GM23338 (cell line): ENCODE measurements around the gene ADSS1. TPM values are rescaled to one million over a fixed set of nuclear protein-coding genes. Genes with fewer than 3 reads are reported as not detected.

Experiments
- ATAC-seq: fragments of 200-7000 bp; cut with Tn5 transposase; 3 replicates; pipeline ENCODE4 v1.9.1; 2020
- DNase-seq: peaks from one replicate; pipeline ENCODE4 v3.0.0-alpha.2; 2015; ENCODE audit warnings: low spot score
- H2AFZ ChIP-seq: fragments of 200-600 bp; sonication (generic); 2 replicates; pipeline ENCODE4 v1.8.0; 2016; ENCODE audit warnings: antibody characterized with exemption, mild to moderate bottlenecking, moderate library complexity
- H3F3A ChIP-seq: fragments of 200-600 bp; sonication (generic); replicated peaks from 2 replicates; pipeline ENCODE4 v1.8.0; 2017; ENCODE audit warnings: antibody characterized with exemption, mixed run types, low read depth
- H3K27ac ChIP-seq: fragments of 200-600 bp; sonication (generic); 2 replicates; pipeline ENCODE4 v1.6.1; 2016; ENCODE audit warnings: low read depth
- H3K27me3 ChIP-seq: fragments of 200-600 bp; sonication (generic); 2 replicates; pipeline ENCODE4 v1.8.0; 2016; ENCODE audit warnings: mild to moderate bottlenecking, mixed run types, moderate library complexity; ENCODE audit not compliant: insufficient read depth
- H3K36me3 ChIP-seq: fragments of 200-600 bp; sonication (generic); 2 replicates; pipeline ENCODE4 v1.8.0; 2016; ENCODE audit warnings: mild to moderate bottlenecking; ENCODE audit not compliant: insufficient read depth
- H3K4me1 ChIP-seq: fragments of 200-600 bp; sonication (generic); 2 replicates; pipeline ENCODE4 v1.8.0; 2016; ENCODE audit warnings: mild to moderate bottlenecking, moderate library complexity; ENCODE audit not compliant: insufficient read depth
- H3K4me2 ChIP-seq: fragments of 200-600 bp; sonication (generic); 2 replicates; pipeline ENCODE4 v1.7.1; 2017; ENCODE audit warnings: mixed run types
- H3K4me3 ChIP-seq: fragments of 200-600 bp; sonication (generic); 2 replicates; pipeline ENCODE4 v1.6.1; 2016; ENCODE audit warnings: mixed run types
- H3K79me2 ChIP-seq: fragments of 200-600 bp; sonication (generic); replicated peaks from 2 replicates; pipeline ENCODE4 v1.8.0; 2017; ENCODE audit warnings: mild to moderate bottlenecking; ENCODE audit not compliant: insufficient read depth
- H3K9me2 ChIP-seq: fragments of 200-600 bp; sonication (generic); 2 replicates; pipeline ENCODE4 v1.8.0; 2017; ENCODE audit not compliant: insufficient read depth
- H4K20me1 ChIP-seq: fragments of 200-600 bp; sonication (generic); replicated peaks from 2 replicates; pipeline ENCODE4 v1.8.0; 2017; ENCODE audit warnings: mild to moderate bottlenecking; ENCODE audit not compliant: insufficient read depth
- H3K27ac Mint-ChIP-seq: 2 replicates; pipeline ENCODE4 v1.8.0; 2020; ENCODE audit warnings: inconsistent platforms, mild to moderate bottlenecking, moderate library complexity, mixed read lengths
- H3K27me3 Mint-ChIP-seq: 3 replicates; pipeline ENCODE4 v1.8.0; 2022; ENCODE audit warnings: low read depth, mild to moderate bottlenecking, moderate library complexity, mixed read lengths, inconsistent platforms; ENCODE audit not compliant: insufficient read depth, poor library complexity
- H3K36me3 Mint-ChIP-seq: 3 replicates; pipeline ENCODE4 v1.8.0; 2021; ENCODE audit warnings: low read depth, mild to moderate bottlenecking, inconsistent platforms, moderate library complexity, mixed read lengths
- H3K4me1 Mint-ChIP-seq: 3 replicates; pipeline ENCODE4 v1.8.0; 2020; ENCODE audit warnings: mild to moderate bottlenecking, inconsistent platforms, mixed read lengths
- H3K4me3 Mint-ChIP-seq: 3 replicates; pipeline ENCODE4 v1.8.0; 2021; ENCODE audit warnings: moderate library complexity, mild to moderate bottlenecking, inconsistent platforms, mixed read lengths
- H3K9me3 Mint-ChIP-seq: 3 replicates; pipeline ENCODE4 v1.8.0; 2020; ENCODE audit warnings: moderate library complexity, mild to moderate bottlenecking, inconsistent platforms, mixed read lengths
- polyA plus RNA-seq: library from polyadenylated mRNA; unstranded; fragments of >200 nt; fragmentation: Nextera tagmentation; extraction: Ambion mirVana; gene quantifications from 2 replicates; pipeline ENCODE4 v1.2.1, GENCODE V29; 2016
- total RNA-seq: library from RNA; depleted of rRNA; stranded (reverse); fragments of >200 nt; shearing (Covaris generic); gene quantifications from 2 replicates; pipeline ENCODE4 v1.2.3, GENCODE V29; 2014
- TF ChIP-seq, protein P1 (sequence below), 2 experiments: fragments of 200-600 bp in 1 of 2; sonication (generic) in 1 of 2; conservative IDR thresholded peaks; 2 replicates each; pipeline versions ENCODE4 v1.5.1 to v1.6.1; 2016 to 2017; ENCODE audit warnings: antibody characterized with exemption in 2 of 2, low read depth in 2 of 2, mild to moderate bottlenecking in 2 of 2, moderate library complexity in 1 of 2
- TF ChIP-seq, protein P2 (sequence below): fragments of 250-450 bp; sonication (Bioruptor Pico); IDR thresholded peaks from 2 replicates; pipeline ENCODE4 v1.5.0; 2020; ENCODE audit warnings: mild to moderate bottlenecking, moderate library complexity

ADSS1 gene
- total and polyA plus RNA-seq, 2 experiments from 2014 or later, result 9.5 to 11.6 TPM

DNA sequence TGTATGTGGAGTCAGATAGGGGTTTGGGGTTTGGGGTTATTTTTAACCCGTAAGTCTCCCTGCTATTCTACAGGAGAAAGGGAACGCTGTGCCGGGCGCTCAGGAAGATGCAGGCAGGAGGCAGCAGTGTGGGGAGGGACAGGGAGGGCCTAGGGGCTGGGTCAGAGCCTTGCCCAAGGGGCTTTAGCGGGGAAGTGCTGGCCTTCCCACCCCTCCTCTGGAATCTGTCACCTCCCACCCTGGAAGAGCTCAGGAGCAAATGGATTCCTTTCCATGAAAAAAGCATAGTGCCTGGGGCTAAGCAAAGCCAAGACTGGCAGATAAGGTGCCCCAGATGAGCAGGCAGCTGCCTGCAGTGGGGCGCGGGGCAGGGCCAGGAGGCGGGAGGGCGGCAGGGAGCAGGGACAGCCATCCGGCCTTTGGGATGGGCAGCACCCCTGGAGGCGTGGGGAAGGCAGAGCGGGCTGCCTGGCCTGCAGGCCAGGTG is 41.9 kb upstream of the ADSS1 start:
- H3K4me1 ChIP-seq, result peaks cover 47% of the 10 kb centered on the region
- Mint-ChIP-seq H3K27me3 (peaks cover 31% of the 10 kb centered on the region), H3K9me3 (no peaks in the 10 kb centered on the region), H3K4me3 (peak overlapping the region; percentile 62), H3K27ac (peak overlapping the region; percentile 81), H3K4me1 (peaks cover 55% of the 10 kb centered on the region), H3K36me3 (no peaks in the 10 kb centered on the region; the same call in 2 of the 3 replicates)
- TF ChIP-seq, protein P1, sequence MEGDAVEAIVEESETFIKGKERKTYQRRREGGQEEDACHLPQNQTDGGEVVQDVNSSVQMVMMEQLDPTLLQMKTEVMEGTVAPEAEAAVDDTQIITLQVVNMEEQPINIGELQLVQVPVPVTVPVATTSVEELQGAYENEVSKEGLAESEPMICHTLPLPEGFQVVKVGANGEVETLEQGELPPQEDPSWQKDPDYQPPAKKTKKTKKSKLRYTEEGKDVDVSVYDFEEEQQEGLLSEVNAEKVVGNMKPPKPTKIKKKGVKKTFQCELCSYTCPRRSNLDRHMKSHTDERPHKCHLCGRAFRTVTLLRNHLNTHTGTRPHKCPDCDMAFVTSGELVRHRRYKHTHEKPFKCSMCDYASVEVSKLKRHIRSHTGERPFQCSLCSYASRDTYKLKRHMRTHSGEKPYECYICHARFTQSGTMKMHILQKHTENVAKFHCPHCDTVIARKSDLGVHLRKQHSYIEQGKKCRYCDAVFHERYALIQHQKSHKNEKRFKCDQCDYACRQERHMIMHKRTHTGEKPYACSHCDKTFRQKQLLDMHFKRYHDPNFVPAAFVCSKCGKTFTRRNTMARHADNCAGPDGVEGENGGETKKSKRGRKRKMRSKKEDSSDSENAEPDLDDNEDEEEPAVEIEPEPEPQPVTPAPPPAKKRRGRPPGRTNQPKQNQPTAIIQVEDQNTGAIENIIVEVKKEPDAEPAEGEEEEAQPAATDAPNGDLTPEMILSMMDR (conservative IDR thresholded peaks at IDR 0.05; ENCODE audit: low read depth in 2 of 2), result peak in 1 of 2 experiments; percentile 18; a peak in 2 of 4 replicates
- TF ChIP-seq, protein P2, sequence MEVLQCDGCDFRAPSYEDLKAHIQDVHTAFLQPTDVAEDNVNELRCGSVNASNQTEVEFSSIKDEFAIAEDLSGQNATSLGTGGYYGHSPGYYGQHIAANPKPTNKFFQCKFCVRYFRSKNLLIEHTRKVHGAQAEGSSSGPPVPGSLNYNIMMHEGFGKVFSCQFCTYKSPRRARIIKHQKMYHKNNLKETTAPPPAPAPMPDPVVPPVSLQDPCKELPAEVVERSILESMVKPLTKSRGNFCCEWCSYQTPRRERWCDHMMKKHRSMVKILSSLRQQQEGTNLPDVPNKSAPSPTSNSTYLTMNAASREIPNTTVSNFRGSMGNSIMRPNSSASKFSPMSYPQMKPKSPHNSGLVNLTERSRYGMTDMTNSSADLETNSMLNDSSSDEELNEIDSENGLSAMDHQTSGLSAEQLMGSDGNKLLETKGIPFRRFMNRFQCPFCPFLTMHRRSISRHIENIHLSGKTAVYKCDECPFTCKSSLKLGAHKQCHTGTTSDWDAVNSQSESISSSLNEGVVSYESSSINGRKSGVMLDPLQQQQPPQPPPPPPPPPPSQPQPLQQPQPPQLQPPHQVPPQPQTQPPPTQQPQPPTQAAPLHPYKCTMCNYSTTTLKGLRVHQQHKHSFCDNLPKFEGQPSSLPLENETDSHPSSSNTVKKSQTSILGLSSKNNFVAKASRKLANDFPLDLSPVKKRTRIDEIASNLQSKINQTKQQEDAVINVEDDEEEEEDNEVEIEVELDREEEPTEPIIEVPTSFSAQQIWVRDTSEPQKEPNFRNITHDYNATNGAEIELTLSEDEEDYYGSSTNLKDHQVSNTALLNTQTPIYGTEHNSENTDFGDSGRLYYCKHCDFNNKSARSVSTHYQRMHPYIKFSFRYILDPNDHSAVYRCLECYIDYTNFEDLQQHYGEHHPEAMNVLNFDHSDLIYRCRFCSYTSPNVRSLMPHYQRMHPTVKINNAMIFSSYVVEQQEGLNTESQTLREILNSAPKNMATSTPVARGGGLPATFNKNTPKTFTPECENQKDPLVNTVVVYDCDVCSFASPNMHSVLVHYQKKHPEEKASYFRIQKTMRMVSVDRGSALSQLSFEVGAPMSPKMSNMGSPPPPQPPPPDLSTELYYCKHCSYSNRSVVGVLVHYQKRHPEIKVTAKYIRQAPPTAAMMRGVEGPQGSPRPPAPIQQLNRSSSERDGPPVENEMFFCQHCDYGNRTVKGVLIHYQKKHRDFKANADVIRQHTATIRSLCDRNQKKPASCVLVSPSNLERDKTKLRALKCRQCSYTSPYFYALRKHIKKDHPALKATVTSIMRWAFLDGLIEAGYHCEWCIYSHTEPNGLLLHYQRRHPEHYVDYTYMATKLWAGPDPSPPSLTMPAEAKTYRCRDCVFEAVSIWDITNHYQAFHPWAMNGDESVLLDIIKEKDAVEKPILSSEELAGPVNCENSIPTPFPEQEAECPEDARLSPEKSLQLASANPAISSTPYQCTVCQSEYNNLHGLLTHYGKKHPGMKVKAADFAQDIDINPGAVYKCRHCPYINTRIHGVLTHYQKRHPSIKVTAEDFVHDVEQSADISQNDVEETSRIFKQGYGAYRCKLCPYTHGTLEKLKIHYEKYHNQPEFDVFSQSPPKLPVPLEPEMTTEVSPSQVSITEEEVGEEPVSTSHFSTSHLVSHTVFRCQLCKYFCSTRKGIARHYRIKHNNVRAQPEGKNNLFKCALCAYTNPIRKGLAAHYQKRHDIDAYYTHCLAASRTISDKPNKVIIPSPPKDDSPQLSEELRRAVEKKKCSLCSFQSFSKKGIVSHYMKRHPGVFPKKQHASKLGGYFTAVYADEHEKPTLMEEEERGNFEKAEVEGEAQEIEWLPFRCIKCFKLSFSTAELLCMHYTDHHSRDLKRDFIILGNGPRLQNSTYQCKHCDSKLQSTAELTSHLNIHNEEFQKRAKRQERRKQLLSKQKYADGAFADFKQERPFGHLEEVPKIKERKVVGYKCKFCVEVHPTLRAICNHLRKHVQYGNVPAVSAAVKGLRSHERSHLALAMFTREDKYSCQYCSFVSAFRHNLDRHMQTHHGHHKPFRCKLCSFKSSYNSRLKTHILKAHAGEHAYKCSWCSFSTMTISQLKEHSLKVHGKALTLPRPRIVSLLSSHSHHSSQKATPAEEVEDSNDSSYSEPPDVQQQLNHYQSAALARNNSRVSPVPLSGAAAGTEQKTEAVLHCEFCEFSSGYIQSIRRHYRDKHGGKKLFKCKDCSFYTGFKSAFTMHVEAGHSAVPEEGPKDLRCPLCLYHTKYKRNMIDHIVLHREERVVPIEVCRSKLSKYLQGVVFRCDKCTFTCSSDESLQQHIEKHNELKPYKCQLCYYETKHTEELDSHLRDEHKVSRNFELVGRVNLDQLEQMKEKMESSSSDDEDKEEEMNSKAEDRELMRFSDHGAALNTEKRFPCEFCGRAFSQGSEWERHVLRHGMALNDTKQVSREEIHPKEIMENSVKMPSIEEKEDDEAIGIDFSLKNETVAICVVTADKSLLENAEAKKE (CRISPR knock-in tag), result no peak
- H4K20me1 ChIP-seq, result no peaks in the 10 kb centered on the region
- H3K4me2 ChIP-seq, result peak overlapping the region; percentile 78
- H3K27me3 ChIP-seq, result no peaks in the 10 kb centered on the region
- peak; percentile 46 for ATAC-seq
- H2AFZ ChIP-seq, result no peak overlapping the region
- H3K79me2 ChIP-seq, result no peaks in the 10 kb centered on the region
- no peaks in the 10 kb centered on the region for H3K9me2 ChIP-seq
- peak; percentile 89 for DNase-seq
- H3K36me3 ChIP-seq, result no peaks in the 10 kb centered on the region
- H3K4me3 ChIP-seq, result peak overlapping the region; percentile 48
- H3K27ac ChIP-seq, result peak overlapping the region; percentile 99
- H3F3A ChIP-seq, result peaks cover 23% of the 10 kb centered on the region
